A673 (cell line): ENCODE results near the gene TEAD3. TPM values are rescaled to one million over a fixed set of nuclear protein-coding genes. Genes with fewer than 3 reads are reported as not detected.
"Not testable (repeated sequence)": the region's sequence is repeated elsewhere in the genome, so short reads cannot be mapped to it uniquely, and the experiment has no call there.

Experiments used
- BruUV-seq: library from RNA; stranded (reverse); fragments of 400-500 nt; replicated peaks from 2 replicates; lab custom pipeline; 2021; lab: Mats Ljungman, UMichigan
- CTCF ChIA-PET: fragments of 300-600 bp; sonication (Branson Sonifier 250); formaldehyde crosslinking; loops from one replicate; lab custom pipeline; 2022; ENCODE audit warnings: antibody characterized with exemption; lab: Charles Lee
- POLR2A ChIA-PET: fragments of 300-600 bp; sonication (Branson Sonifier 250); formaldehyde crosslinking; loops from one replicate; lab custom pipeline; 2022; ENCODE audit warnings: antibody characterized with exemption; ENCODE audit not compliant: low non-redundant PET; lab: Charles Lee
- DNase-seq: peaks from one replicate; pipeline ENCODE4 v3.0.0-alpha.2; 2015; ENCODE audit warnings: low spot score
- H3K27ac ChIP-seq: fragments of 200-600 bp; sonication (generic); 2 replicates; pipeline ENCODE4 v1.5.1; 2016; ENCODE audit warnings: mixed run types, low read depth, mild to moderate bottlenecking, mixed read lengths, antibody characterized with exemption, low read length; ENCODE audit not compliant: poor library complexity, severe bottlenecking
- H3K27me3 ChIP-seq: fragments of 200-600 bp; sonication (generic); replicated peaks from 2 replicates; pipeline ENCODE4 v1.6.1; 2017; ENCODE audit warnings: mixed run types, low read depth, mild to moderate bottlenecking, mixed read lengths, antibody characterized with exemption, low read length; ENCODE audit not compliant: insufficient read depth, poor library complexity
- H3K36me3 ChIP-seq: fragments of 200-600 bp; sonication (generic); 2 replicates; pipeline ENCODE4 v1.6.1; 2016; ENCODE audit warnings: mixed run types, mild to moderate bottlenecking, mixed read lengths, antibody characterized with exemption, low read length; ENCODE audit not compliant: insufficient read depth, poor library complexity, severe bottlenecking
- H3K4me1 ChIP-seq: fragments of 200-600 bp; sonication (generic); 2 replicates; pipeline ENCODE4 v1.6.1; 2017; ENCODE audit warnings: mixed run types, mild to moderate bottlenecking, mixed read lengths, antibody characterized with exemption, low read length; ENCODE audit not compliant: insufficient read depth, poor library complexity, severe bottlenecking
- H3K4me3 ChIP-seq: fragments of 200-600 bp; sonication (generic); 2 replicates; pipeline ENCODE4 v1.5.1; 2016; ENCODE audit warnings: low read depth, mixed run types, mild to moderate bottlenecking, mixed read lengths, low read length; ENCODE audit not compliant: poor library complexity, severe bottlenecking
- H3K9me3 ChIP-seq: fragments of 200-600 bp; sonication (generic); 2 replicates; pipeline ENCODE4 v1.6.1; 2016; ENCODE audit warnings: mixed run types, low read depth, mild to moderate bottlenecking, mixed read lengths, antibody characterized with exemption, low read length; ENCODE audit not compliant: poor library complexity, severe bottlenecking
- CTCF ChIP-seq: fragments of 300-800, 200-600 bp; sonication (generic); conservative IDR thresholded peaks from 2 replicates; pipeline ENCODE4 v1.5.1; 2017; ENCODE audit warnings: low read depth, mild to moderate bottlenecking, antibody characterized with exemption, low read length, moderate library complexity, mixed read lengths
- EZH2 ChIP-seq: fragments of 200-600 bp; sonication (generic); IDR thresholded peaks from 2 replicates; pipeline ENCODE4 v1.6.1; 2017; ENCODE audit warnings: borderline replicate concordance, low read depth, mild to moderate bottlenecking, mixed read lengths, antibody characterized with exemption, low read length; ENCODE audit not compliant: poor library complexity, severe bottlenecking
- intact Hi-C: fragments of 100-400 bp; cut with micrococcal nuclease; formaldehyde crosslinking; loops from one replicate; pipeline ENCODE4 v1.10.0; 2022; ENCODE audit not compliant: unreplicated experiment
- total RNA-seq: library from RNA; stranded (reverse); gene quantifications from 2 replicates; pipeline ENCODE4 v1.2.3, GENCODE V29; 2021

Gene TEAD3
- total RNA-seq, 1 experiment from 2014 or later, result 10.3 TPM

- Histone ChIP-seq H3K27ac (no peak overlapping the region), H3K27me3 (no peaks in the 10 kb centered on the region), H3K4me3 (no peak overlapping the region), H3K9me3 (no peaks in the 10 kb centered on the region), H3K4me1 (no peaks in the 10 kb centered on the region), H3K36me3 (no peaks in the 10 kb centered on the region)
- intact Hi-C loops, result no loop called here
- TF ChIP-seq EZH2, result no peak
- no peak for TF ChIP-seq CTCF
- CTCF ChIA-PET, result no interaction called here
- no peak for DNase-seq
- POLR2A ChIA-PET, result no interaction called here
- no TSS peak for BruUV-seq
Measured at GRCh38 chr6:35436071-35436857, 60.6 kb downstream of the TEAD3 start.

GRCh38 chr6:35435074-35435837 is 61.6 kb downstream of the TEAD3 start:
- no peaks in the 10 kb centered on the region for H3K36me3 ChIP-seq
- H3K4me1 ChIP-seq, result no peaks in the 10 kb centered on the region
- intact Hi-C loops, result no loop called here
- ChIA-PET CTCF (interaction anchor here (0.7 kb wide), 2 partner anchors 10 to 14 kb away, joined by 4 read pairs; no protein-coding TSS in a partner anchor), POLR2A (no interaction called here)
- TF ChIP-seq CTCF (no peak), EZH2 (no peak)
- no peak for DNase-seq
- no peaks in the 10 kb centered on the region for H3K27me3 ChIP-seq
- no peak overlapping the region for H3K4me3 ChIP-seq
- BruUV-seq, result no TSS peak
- H3K27ac ChIP-seq, result no peak overlapping the region
- no peaks in the 10 kb centered on the region for H3K9me3 ChIP-seq

- H3K4me3 ChIP-seq, H3K27me3 ChIP-seq, H3K36me3 ChIP-seq, BruUV-seq, CTCF ChIA-PET, H3K27ac ChIP-seq, intact Hi-C loops, DNase-seq, H3K9me3 ChIP-seq, H3K4me1 ChIP-seq, POLR2A ChIA-PET: not testable (repeated sequence)
Measured at GRCh38 chr6:35432702-35433101, 64.2 kb downstream of the TEAD3 start.
